GM21576 (cell line): ENCODE measurements around the gene ANKMY2.
A peak's percentile ranks its signal among the peaks of the same experiment; 100 is the strongest.
"Not testable (repeated sequence)": the region's sequence is repeated elsewhere in the genome, so short reads cannot be mapped to it uniquely, and the experiment has no call there.

Experiments used
- ATAC-seq: cut with Tn5 transposase; IDR thresholded peaks from one replicate; pipeline ENCODE4 v1.9.1; 2021; ENCODE audit warnings: mild to moderate bottlenecking, moderate library complexity; ENCODE audit not compliant: unreplicated experiment

ANKMY2 gene

DNA sequence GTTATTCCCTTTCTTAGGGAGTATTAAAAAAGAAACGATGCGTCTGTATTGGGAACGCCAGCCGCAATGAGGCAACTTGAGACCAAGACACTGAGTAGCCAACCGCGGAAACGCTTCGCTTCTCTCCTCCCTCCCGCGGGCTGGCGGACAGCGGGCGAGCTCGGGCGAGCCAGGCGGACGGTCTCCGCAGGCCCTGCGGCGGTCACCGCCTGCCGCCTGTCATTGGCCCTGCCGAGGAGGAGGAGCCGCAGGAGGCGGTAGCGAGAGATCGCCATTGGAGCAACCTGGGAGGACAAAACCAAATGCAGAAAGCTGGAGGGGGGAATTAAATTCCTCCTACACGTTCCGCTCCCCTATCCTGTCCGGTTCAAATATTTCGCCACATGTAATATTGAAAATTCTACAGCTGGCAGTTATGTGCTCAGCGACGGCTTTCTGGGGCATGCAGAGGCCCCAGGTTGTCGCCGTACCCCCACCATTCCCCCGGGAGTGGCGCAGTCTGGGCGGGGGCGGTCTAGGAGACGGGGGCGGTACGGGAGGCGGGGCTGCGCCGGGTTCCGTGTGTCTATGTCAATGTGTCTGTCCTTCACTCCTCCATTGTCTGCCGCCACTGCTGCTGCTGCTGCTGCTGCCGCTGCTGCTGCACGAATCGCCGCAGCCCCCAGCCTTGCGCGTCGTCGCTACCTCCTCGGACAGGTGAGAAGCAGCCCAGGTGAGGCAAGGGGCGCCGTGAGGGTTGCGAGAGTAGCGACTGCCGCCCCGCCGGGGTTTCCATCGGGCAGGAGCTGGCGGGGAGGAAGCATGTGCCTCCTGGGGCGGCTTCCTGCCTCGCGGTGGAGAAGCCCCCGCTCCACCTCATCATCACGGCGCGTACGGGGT is at the start of gene ANKMY2, which contains the start of gene BZW2:
Gene ANKMY2 (minus strand): TSS at position 162 of the 879 bp plus-strand sequence. CDS start 181 bp downstream, outside the sequence.
Gene BZW2 (plus strand): TSS at position 589 of the 879 bp plus-strand sequence. CDS start 19,263 bp downstream, outside the sequence.
- peak; percentile 98 for ATAC-seq

DNA sequence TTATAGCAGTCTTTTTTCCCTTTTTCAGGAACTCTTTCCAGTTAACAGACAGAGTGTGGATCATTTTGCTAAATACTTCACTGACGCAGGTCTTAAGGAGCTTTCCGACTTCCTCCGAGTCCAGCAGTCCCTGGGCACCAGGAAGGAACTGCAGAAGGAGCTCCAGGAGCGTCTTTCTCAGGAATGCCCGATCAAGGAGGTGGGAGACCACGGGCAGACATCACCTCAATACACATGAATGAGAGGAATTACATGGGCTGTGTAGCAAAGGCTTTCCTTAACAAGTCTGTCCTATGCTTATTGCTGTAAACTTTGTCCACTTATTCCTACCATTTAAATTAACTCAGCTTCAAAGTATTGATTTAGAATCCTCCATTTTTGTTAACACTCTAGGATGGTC is 49.3 kb upstream of the ANKMY2 start:
- ATAC-seq = no peak

DNA sequence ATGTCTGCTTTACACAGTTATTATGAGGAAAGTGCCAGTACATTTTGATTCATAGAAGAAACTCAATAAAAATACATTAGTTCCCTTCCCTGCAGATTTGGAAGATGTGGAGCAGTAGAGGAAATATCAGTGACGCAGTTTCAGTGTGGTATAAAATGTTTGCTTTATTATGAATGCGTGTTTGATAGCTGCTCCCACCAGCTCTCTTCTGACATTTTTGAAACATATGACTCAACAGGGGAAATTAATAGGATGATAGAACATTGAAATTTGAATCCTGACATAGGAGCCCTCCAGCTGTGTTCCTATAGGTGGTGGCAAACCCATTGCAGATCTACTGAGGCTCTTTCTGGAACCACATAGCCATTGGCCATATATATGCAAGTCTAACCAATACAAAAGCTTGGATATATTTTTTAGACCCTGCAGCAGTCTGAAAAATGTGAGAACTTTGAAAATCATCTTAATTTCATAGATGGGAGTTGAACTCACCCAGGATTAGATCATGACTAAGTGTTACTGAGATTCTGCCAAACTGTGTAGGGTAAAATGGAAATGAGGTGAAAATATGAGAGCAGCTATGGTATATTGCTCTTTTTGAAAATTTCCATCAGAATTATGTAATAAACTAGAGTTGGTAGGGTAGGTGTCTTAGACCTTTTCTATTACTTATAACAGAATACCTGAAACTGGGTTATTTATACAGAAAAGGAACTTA is 48.2 kb upstream of the ANKMY2 start:
- no peak for ATAC-seq

DNA sequence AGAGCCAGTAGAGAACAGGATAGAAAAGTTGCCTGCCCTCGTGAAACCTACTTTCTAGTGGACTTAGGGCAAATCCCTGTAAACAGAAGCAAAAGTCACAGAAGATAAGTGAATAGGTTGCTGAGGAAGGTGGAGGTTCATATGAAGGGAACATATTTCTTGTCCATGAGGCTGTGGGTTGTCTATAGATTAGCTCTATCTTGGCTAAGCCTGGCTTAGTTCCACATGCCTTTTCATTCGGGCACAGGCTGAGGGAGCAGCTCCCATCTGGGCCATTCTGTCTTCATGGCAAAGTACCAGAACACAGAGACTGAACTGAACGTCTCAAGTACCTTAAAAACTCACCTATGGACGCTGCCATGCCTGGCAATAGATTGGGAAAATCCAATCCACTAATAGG is 45.7 kb upstream of the ANKMY2 start:
- ATAC-seq = no peak

DNA sequence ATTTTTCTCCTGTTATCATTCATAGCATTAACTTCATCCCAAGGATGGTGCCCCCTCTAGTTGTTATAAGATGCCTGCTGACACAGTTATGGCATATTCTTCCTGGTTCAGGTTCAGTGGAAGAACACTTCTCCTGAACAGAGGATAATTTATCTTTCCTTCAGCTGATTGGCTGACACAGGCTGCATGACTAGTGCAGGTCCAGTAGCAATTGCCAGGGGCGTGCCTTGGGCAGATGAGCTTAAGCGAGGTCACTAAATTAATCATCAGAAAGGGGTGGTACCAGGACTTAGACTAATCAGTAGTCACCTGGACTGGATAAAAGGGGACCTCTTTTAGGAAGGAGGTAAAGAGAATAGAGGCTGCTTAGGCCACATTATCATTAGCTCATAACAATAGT is 42.7 kb upstream of the ANKMY2 start:
- no peak for ATAC-seq

DNA sequence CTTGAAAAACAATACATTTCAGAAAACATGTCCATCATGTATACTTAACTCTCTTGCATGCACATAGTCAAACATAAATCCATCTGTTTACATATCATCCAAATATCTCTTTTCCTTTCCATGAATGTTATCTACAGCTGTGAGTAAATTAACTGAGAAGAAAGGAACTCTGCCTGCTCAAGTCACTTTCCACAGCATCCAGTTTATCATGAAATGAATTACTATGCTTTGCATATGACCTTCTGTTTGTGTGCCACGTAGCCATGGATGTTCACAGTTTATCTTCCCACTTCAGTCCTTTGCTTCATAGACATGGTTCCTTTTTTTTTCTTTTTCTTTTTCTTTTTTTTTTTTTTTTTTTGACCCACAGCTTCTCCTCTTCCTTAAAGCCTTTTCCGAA is 40.0 kb upstream of the ANKMY2 start:
- no peak for ATAC-seq

DNA sequence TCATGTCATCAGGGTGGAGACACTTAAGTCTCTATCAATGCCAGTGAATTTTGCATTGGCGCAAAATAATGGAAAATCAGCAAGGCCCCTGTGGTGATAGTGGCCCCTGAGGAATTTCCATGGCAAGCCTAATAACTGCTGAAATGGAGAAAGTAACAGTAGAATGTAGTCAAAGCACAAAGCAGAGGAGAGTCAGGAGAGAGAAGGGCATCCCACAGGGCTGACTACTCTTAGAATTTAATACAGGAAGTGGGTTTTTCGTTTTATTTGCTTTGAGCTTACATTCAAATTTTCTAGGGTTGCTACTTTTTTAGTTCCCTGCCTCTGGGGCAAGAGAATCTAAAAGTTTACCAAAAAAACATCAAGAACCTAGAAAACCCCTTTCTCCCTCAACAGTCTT is 39.4 kb upstream of the ANKMY2 start:
- ATAC-seq = no peak

DNA sequence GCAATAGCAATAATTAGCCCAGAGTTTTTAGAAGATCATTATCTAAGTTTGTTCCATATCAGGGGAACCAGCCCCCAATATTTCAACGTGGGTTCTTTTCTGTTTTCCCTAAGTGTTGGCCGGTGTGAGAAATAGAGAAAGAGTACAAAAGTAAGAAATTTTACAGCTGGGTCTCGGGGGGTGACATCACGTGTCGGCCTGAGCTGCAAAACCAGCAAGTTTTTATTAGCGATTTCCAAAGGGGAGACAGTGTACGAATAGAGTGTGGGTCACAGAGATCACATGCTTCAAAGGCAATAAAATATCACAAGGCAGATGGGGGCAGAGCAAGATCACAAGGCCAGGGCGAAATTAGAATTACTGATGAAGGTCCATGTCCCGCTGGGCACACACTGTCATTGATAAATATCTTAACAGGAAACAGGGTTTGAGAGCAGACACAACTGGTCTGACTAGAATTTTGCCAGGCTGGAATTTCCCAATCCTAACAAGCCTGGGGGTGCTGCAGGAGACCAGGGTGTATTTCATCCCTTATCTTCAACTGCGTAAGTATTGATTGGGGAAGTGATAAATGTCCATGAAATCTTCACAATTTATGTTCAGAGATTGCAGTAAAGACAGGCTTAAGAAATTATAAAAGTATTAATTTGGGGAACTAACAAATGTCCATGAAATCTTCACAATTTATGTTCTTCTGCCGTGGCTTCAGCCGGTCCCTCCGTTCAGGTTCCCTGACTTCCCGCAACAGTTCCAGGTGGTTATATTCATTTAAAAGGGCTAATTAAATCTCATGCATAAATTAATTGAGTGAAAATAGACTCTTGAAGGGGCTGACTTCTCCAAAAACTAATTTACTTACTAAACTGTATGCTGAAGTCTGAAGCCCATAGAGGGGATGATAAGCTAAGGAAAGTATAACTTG is 33.4 kb upstream of the ANKMY2 start:
- not testable (repeated sequence) for ATAC-seq

DNA sequence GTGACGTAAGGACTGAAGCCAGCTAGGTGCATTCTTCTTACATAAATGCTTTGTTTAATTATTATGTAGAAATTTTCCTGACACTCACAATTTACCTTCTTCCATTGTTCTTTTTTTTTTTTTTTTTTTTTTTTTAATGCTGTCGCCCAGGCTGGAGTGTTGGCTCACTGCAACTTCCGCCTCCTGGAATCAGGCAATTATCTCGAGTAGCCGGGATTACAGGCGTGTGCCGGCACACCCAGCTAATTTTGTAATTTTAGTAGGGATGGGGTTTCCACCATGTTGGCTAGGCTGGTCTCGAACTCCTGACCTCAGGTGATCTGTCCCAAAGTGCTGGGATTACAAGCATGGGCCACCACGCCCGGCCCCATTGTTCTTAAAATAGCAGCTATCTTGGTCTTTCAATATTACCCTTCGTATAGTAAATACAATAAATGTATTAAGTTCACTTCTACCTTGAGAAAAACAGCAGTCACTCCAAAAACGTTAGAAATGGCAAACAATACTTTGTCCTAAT is 32.5 kb upstream of the ANKMY2 start:
- no peak for ATAC-seq

DNA sequence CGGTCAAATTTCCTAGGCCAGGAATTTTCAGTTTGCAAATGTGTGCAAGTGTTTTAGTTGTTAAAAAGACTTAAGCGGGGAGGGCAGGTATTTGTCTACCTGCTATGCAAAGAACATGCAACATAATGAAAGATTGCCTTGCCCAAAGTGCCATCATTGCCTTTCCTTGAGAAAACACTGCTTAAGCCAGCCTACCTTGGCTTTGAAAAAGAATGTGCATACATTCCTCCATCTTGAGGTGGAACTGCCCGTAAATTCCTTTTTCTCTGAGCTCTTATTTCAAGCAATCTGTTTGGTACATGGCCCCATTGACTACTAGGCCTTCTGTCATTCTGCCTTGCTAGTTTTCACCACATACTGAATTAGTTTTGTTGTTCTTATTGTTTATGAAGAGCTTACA is 29.7 kb upstream of the ANKMY2 start:
- ATAC-seq = no peak

DNA sequence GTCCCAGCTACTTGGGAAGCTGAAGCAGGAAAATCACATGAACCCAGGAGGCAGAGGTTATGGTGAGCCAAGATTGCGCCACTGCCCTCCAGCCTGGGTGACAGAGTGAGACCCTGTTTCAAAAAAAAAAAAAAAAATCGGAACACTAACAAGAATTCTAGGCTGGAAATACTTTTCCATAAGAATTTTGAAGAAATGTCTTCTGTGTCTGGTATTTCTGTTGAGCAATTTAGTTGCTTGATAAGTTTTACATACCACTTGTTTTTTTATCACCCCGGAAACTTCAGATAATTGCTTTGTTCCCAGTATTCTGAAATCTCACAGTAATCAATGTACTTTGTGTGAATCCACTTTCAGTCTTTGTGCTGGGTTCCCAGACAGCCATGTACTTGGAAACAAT is 26.3 kb upstream of the ANKMY2 start:
- no peak for ATAC-seq

DNA sequence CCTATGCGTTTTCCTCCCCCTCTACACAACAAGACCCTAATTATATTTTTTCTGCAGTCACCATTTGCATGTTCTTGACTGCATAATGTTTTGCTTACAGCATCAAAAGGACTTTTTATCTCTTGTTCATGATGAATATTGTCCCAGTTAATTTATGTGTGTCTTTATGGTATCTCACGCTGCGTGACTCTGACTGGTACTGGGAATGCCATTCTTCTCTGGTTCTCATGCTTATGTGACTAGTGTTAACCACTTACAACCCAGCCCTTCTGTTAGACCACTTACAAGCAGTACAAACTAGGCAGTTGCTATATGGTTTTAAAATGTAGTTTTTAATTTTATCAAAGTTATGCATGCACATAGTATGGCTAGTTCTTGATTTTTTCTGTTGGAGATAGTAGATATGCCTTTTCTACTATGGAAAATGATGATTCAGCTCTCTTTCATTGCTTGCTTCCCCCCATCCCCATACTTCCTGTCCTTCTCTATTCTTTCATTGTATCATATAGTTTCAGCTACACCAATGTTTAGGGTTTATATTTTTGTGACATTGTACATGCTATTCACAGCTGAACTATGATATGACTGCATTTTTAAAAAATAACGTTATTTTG is 25.3 kb upstream of the ANKMY2 start:
- ATAC-seq = no peak

DNA sequence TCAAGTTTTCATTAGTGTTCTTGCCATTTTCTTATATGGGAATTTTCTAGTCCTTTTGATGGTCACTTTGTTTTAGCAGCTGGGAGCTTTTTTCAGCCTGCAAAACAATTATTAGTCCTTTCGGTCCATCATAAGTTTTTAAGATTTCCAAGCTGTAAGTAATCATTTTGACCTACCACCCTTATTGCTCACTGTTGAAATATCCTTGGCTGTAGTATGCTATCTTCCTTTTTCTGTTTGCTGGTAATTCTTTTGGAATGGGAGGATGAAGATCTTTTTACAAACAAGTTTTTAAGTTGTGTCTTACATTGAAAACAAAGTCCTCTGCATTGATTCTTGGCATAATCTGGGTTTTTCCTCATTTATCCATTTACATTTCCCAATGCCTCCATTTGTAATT is 24.5 kb upstream of the ANKMY2 start:
- ATAC-seq = no peak

DNA sequence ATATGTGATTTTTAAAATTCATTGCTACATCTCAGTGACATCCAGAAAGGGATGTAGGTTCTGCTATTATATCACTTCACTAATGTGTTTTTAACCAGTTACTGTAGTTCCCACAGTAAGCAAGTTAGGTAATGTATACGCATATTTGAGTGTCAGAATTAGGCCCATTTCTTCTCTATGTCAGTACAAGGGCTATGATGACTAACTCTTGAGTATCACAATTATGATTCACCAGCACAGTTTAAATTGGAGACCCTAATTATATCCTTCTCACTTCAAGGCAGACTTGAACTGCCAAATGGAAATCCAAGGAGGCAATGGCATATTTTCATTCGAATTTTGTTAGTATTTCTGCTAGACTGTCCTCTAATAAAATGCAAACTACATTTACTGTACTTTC is 24.0 kb upstream of the ANKMY2 start:
- no peak for ATAC-seq

DNA sequence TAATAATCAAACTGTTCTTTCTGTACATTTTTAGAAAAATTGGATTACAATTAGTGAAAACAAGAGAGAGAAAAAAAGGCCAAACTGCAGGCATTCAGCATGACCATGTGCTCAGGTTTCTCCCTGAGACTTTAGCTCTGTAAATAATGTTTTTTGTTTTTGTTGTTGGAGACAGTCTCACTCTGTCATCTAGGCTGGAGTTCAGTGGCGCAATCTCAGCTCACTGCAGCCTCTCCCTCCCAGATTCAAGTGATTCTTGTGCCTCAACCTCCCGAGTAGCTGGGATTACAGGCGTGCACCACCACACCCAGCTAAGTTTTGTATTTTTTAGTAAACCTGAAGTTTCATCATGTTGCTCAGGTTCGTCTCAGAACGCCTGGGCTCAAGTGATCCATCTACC is 23.4 kb upstream of the ANKMY2 start:
- ATAC-seq = no peak

DNA sequence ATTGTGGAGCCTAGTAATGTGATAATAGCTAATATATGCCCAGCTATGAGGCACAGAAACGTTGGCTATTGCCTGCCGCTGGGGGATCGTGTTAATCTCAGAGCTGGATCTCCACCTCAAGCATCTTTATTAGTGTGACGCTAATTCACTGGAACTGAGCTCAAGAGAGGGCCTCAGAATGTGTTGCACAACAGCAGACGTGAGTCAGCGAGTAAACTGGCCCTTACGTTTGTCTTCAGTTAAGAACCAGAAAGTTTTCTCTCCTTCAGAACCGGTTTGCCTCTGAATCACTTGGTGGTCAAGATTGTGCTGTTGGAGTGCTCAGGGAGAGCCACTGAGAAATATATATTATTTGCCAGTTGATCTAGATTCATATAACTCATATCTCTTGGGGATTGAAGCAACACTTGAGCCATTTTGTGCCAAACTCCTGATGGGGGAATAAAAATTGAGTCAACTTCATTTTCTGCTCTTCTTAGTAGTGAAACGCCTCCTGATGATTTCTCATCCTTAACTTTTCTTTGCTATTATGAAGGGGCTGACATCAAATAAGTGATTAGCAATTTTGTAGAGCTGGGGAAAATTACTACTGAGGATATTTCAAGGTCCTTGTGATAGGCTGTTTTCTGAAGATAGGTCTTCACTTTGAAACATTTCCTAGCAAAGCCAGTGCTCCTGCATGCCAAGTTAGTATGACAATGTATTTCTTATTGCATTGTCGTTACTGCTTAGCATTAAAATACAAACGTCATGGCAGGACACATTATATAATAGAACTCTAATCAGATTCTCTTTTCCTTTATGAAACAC is 22.7 kb upstream of the ANKMY2 start:
- no peak for ATAC-seq

DNA sequence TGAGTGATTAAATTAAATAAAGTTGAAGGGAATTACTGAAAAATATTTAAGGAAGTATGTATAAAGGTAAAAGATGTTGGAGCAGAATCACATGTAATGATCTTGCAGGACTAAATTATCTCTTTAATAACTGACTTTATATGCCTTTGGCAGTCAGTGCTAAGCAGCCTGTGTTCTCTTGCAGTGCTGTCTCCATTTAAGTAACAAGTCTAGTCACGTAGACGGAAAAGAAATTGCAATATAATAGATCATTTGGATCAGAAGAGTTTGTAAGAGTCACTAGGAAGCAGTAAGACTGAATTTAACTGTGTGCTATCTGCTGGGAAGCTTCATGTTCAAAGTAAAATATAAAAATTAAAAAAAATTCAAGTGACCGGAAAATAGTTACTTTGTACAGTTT is 21.8 kb upstream of the ANKMY2 start:
- no peak for ATAC-seq

DNA sequence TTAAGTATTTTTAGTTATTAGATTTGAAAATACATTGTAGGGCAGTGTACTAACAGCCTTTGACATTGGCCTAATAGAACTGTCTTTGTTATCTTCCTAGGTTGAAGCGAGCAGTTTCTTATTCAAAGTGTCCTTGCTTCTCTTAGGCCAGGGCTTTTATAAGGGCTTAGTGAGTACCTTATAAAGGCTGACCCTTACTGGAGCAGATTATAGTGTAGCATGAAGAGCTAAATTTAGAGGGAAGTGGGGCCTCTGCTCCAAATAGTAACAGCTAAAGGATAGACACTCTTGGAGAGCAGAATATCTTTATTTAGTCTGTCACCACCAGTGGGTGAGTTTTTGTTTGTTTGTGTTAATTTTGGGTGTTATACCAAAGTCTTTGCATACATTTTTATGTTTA is 16.4 kb upstream of the ANKMY2 start:
- no peak for ATAC-seq

DNA sequence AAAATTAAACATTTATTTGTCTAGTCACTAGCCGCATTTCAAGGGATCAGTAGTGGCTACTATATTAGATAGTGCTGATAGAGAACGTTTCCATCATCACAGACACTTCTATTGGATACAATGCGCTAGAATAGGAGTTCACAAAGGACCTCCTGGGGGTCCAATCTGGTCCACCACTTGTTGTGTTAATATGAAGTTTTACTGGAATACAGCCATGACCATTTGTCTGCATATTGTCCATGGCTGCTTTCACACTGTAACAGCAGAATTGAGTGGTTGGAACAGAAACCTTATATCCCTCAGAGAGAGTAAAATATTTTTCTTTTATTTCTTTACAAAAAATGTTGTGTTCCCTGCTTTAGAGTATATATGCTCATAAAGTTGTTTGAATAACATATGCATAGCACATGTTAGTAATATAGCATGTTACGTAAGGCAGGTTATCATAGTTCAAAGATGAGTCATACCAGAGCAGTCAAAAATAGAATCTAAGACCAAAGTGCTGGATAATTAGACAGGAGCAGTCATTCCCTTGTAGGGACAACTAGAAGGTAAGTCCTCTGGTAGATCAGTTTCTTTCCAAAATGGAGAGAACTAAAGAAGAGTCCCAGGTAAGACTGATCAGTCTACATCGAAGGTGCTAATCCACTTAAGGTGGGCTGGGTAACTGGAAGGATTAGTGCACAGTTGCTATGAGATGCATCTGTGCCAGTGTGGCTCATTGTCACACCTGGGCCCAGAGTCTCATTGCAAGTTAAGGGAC is 15.3 kb upstream of the ANKMY2 start:
- ATAC-seq = no peak
